Liver (tissue), 9 donors: Measurements from ENCODE around the gene TBRG4. TPM values are rescaled to one million over a fixed set of nuclear protein-coding genes. Genes with fewer than 3 reads are reported as not detected.

Experiments used
- DNase-seq: peaks from one replicate; pipeline ENCODE4 v3.0.0-alpha.2; 2017; ENCODE audit warnings: low spot score
- H3K27ac ChIP-seq, 2 donors: one replicate each; pipeline ENCODE4 v1.7.0; 2013; ENCODE audit warnings: inconsistent platforms in 2 of 2, low read length in 2 of 2, control low read depth in 1 of 2, low read depth in 1 of 2, mild to moderate bottlenecking in 1 of 2
- H3K27me3 ChIP-seq, 4 donors: one replicate each; pipeline versions ENCODE4 v1.6.1 to v1.7.0; 2013; ENCODE audit warnings: low read length in 3 of 4, inconsistent platforms in 1 of 4, mild to moderate bottlenecking in 1 of 4, moderate library complexity in 1 of 4; ENCODE audit not compliant: control insufficient read depth in 4 of 4, insufficient read depth in 4 of 4
- H3K36me3 ChIP-seq, 4 donors: one replicate each; pipeline versions ENCODE4 v1.6.1 to v1.7.0; 2013; ENCODE audit warnings: low read length in 3 of 4, mild to moderate bottlenecking in 3 of 4, low read depth in 1 of 4, moderate library complexity in 1 of 4; ENCODE audit not compliant: control insufficient read depth in 4 of 4, insufficient read depth in 3 of 4
- H3K4me1 ChIP-seq, 4 donors: one replicate each; pipeline versions ENCODE4 v1.6.1 to v1.7.0; 2013; ENCODE audit warnings: low read length in 3 of 4, mild to moderate bottlenecking in 3 of 4, moderate library complexity in 1 of 4; ENCODE audit not compliant: control insufficient read depth in 4 of 4, insufficient read depth in 4 of 4
- H3K4me3 ChIP-seq, 3 donors: one replicate each; pipeline versions ENCODE4 v1.6.1 to v1.7.0; 2013; ENCODE audit warnings: low read length in 3 of 3, control low read depth in 1 of 3, low read depth in 1 of 3, mild to moderate bottlenecking in 1 of 3
- H3K9ac ChIP-seq, 2 donors: one replicate each; pipeline ENCODE4 v1.7.0; 2013; ENCODE audit warnings: low read length in 2 of 2, mild to moderate bottlenecking in 2 of 2, moderate library complexity in 2 of 2, control low read depth in 1 of 2, low read depth in 1 of 2
- H3K9me3 ChIP-seq, 4 donors: one replicate each; pipeline versions ENCODE4 v1.6.1 to v1.7.0; 2013; ENCODE audit warnings: low read length in 3 of 4; ENCODE audit not compliant: control insufficient read depth in 4 of 4
- ATF3 ChIP-seq: IDR thresholded peaks from 2 replicates; pipeline ENCODE4 v1.6.1; 2016; ENCODE audit warnings: antibody characterized with exemption
- EGR1 ChIP-seq, 2 donors: IDR thresholded peaks; 2 replicates each; pipeline ENCODE4 v1.6.1; 2016 to 2018; ENCODE audit warnings: antibody characterized with exemption in 2 of 2, low read depth in 2 of 2
- FOXA1 ChIP-seq: IDR thresholded peaks from 2 replicates; pipeline ENCODE4 v1.6.1; 2016; ENCODE audit warnings: antibody characterized with exemption
- JUND ChIP-seq, 2 donors: IDR thresholded peaks; 2 replicates each; pipeline ENCODE4 v1.6.1; 2016; ENCODE audit warnings: antibody characterized with exemption in 2 of 2
- MAX ChIP-seq: IDR thresholded peaks from 2 replicates; pipeline ENCODE4 v1.6.1; 2016; ENCODE audit warnings: antibody characterized with exemption
- NR2F2 ChIP-seq: IDR thresholded peaks from 2 replicates; pipeline ENCODE4 v1.6.1; 2016; ENCODE audit warnings: antibody characterized with exemption
- RXRA ChIP-seq, 2 donors: IDR thresholded peaks; 2 replicates each; pipeline ENCODE4 v1.6.1; 2017 to 2018; ENCODE audit warnings: antibody characterized with exemption in 2 of 2, mild to moderate bottlenecking in 1 of 2
- SP1 ChIP-seq: IDR thresholded peaks from 2 replicates; pipeline ENCODE4 v1.6.1; 2018; ENCODE audit warnings: antibody characterized with exemption, mild to moderate bottlenecking
- TAF1 ChIP-seq: conservative IDR thresholded peaks from 2 replicates; pipeline ENCODE4 v1.6.1; 2016; ENCODE audit warnings: antibody characterized with exemption, mild to moderate bottlenecking
- YY1 ChIP-seq: IDR thresholded peaks from 2 replicates; pipeline ENCODE4 v1.6.1; 2016; ENCODE audit warnings: antibody characterized with exemption, mild to moderate bottlenecking
- WGBS: extraction: QIAGEN DNeasy Blood & Tissue Kit; methylation state at CpG from one replicate; pipeline ENCODE4 v1.1.7; 2013; 5-methylcytosine and 5-hydroxymethylcytosine counted together
- polyA plus RNA-seq, 2 donors: library from polyadenylated mRNA; stranded (reverse) in 1 of 2; unstranded in 1 of 2; fragments of 200-250 nt in 1 of 2; fragments of >200 nt in 1 of 2; fragmentation: Nextera tagmentation in 1 of 2; extraction: Ambion mirVana in 1 of 2; gene quantifications; one replicate each; pipeline versions ENCODE4 v1.2.1 to v1.2.3, GENCODE V29; 2013 to 2015
- total RNA-seq, 2 donors: library from RNA; depleted of rRNA; stranded (reverse); fragments of >200 nt; gene quantifications; one replicate each; pipeline ENCODE4 v1.2.3, GENCODE V29; 2014
- TF ChIP-seq, protein P1 (sequence below): fragments of 150-350 bp; IDR thresholded peaks from 2 replicates; pipeline ENCODE4 v1.5.1; 2017; ENCODE audit warnings: improper control_type of control experiment, low read depth, low read length; ENCODE audit not compliant: missing input control
- TF ChIP-seq, protein P2 (sequence below): IDR thresholded peaks from 2 replicates; pipeline ENCODE4 v1.6.1; 2016; ENCODE audit warnings: antibody characterized with exemption
- donor health status: healthy.
- donor health status: healthy.
- donor health status: healthy.
- donor health status: healthy.
- donor health status: healthy.

The TBRG4 gene
- total and polyA plus RNA-seq, 4 donors: 30.3 to 47.6 (median 38.2) TPM

DNA sequence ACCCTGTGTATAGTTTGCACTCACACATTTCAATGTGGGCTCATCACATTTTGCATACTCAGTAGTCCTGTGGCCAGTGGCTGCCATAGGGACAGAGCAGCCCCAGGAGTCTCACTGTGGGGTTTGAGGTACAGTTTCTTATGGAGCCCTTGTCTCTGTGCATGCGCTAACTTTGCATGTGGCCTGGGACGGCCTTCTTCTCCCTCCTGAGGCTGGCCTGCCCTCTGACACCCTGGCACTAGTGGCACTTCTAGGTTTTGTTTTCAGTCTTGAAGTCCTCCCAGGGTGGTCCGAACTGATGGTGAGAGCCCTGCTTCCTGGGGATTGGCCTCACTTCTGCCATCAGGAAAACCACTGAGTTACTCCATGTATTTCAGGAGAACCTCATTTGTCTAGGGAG lies 43.9 kb downstream of the TBRG4 start:
- peaks cover 18 to 74% (median 53%) of the 10 kb centered on the region in 4 donors for H3K36me3 ChIP-seq
- TF ChIP-seq EGR1 (IDR thresholded peaks at IDR 0.05; ENCODE audit: low read depth in 2 of 2): no peak
- TF ChIP-seq NR2F2: no peak
- no peak for TF ChIP-seq FOXA1
- TF ChIP-seq, protein P1, sequence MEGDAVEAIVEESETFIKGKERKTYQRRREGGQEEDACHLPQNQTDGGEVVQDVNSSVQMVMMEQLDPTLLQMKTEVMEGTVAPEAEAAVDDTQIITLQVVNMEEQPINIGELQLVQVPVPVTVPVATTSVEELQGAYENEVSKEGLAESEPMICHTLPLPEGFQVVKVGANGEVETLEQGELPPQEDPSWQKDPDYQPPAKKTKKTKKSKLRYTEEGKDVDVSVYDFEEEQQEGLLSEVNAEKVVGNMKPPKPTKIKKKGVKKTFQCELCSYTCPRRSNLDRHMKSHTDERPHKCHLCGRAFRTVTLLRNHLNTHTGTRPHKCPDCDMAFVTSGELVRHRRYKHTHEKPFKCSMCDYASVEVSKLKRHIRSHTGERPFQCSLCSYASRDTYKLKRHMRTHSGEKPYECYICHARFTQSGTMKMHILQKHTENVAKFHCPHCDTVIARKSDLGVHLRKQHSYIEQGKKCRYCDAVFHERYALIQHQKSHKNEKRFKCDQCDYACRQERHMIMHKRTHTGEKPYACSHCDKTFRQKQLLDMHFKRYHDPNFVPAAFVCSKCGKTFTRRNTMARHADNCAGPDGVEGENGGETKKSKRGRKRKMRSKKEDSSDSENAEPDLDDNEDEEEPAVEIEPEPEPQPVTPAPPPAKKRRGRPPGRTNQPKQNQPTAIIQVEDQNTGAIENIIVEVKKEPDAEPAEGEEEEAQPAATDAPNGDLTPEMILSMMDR: no peak
- no peak for TF ChIP-seq RXRA (IDR thresholded peaks at IDR 0.05)
- TF ChIP-seq TAF1: no peak
- TF ChIP-seq YY1: no peak
- no peak for DNase-seq
- H3K4me1 ChIP-seq: no peaks in the 10 kb centered on the region
- WGBS: 98% methylated on average over 3 of the region's 3 CpGs
- H3K27ac ChIP-seq: no peak overlapping the region
- H3K4me3 ChIP-seq: no peak overlapping the region
- H3K9ac ChIP-seq: no peak overlapping the region
- H3K9me3 ChIP-seq: no peaks in the 10 kb centered on the region
- no peaks in the 10 kb centered on the region for H3K27me3 ChIP-seq

- Histone ChIP-seq H3K4me3 (no peak overlapping the region), H3K9me3 (no peaks in the 10 kb centered on the region), H3K9ac (no peak overlapping the region), H3K27ac (no peak overlapping the region), H3K27me3 (no peaks in the 10 kb centered on the region), H3K4me1 (no peaks in the 10 kb centered on the region), H3K36me3 (peaks cover 17 to 62% (median 44%) of the 10 kb centered on the region in 4 donors)
- WGBS: 88% methylated on average over 7 of the region's 7 CpGs
- TF ChIP-seq RXRA (IDR thresholded peaks at IDR 0.05) (no peak), MAX (no peak), NR2F2 (no peak), ATF3 (no peak)
- TF ChIP-seq, protein P2, sequence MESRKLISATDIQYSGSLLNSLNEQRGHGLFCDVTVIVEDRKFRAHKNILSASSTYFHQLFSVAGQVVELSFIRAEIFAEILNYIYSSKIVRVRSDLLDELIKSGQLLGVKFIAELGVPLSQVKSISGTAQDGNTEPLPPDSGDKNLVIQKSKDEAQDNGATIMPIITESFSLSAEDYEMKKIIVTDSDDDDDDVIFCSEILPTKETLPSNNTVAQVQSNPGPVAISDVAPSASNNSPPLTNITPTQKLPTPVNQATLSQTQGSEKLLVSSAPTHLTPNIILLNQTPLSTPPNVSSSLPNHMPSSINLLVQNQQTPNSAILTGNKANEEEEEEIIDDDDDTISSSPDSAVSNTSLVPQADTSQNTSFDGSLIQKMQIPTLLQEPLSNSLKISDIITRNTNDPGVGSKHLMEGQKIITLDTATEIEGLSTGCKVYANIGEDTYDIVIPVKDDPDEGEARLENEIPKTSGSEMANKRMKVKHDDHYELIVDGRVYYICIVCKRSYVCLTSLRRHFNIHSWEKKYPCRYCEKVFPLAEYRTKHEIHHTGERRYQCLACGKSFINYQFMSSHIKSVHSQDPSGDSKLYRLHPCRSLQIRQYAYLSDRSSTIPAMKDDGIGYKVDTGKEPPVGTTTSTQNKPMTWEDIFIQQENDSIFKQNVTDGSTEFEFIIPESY: no peak
- no peak for DNase-seq
These were observed 45.1 kb downstream of the TBRG4 start for GRCh38 chr7:45066409-45066808.

DNA sequence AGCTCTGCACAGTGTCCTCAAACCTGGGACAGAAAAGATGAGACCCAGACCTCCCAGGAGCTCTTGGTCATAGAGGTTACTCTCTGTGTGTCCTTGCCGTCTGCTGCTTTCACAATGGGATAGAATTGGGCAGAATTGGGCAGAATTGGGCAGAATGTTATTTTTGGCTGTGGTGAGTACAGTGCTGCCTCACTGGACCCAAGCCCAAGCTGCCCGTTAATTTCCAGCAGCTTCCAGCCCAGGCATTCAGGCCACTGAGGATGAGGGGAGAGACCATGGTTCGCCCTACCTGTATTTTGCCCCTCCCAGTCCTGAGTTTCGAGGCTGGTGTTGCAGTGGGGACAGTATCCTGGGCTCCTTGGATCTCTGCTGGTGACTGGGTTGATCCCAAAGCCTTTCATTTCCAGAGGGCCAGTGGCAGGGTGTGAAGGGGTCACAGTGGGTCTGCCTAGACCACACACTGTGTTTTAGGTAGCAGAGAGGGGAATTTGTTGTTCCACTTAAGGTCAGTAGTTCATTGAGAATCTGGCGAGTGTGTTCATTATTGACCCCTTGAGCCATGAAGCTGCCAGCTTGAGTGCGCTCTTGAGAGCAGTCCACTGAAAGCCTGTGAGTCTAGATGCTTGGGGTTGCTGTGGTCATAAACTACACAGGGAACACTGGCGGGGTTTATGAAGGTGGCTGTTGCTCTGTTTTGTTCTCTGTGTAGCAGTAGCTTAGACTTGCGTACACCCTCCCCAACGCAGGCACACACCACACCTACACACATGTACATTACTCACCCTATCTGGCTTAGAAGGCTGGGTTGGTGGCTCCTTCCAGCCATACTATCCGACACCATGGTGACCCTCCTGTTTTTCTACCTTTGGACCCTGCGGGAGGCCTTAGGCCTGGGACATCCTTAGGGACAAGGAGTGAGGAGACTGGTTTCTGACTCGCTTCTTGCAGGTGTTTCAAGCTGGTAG lies 46.2 kb downstream of the TBRG4 start:
- H3K27me3 ChIP-seq: no peaks in the 10 kb centered on the region
- peaks cover 13 to 55% (median 39%) of the 10 kb centered on the region in 4 donors for H3K36me3 ChIP-seq
- H3K27ac ChIP-seq: no peak overlapping the region
- H3K9ac ChIP-seq: no peak overlapping the region
- no peaks in the 10 kb centered on the region for H3K9me3 ChIP-seq
- WGBS: 91% methylated on average over 12 of the region's 12 CpGs
- DNase-seq: no peak
- TF ChIP-seq FOXA1: no peak
- no peak for TF ChIP-seq EGR1 (IDR thresholded peaks at IDR 0.05; ENCODE audit: low read depth in 2 of 2)
- no peak for TF ChIP-seq YY1
- TF ChIP-seq SP1: no peak
- no peak for TF ChIP-seq RXRA (IDR thresholded peaks at IDR 0.05)
- no peak for TF ChIP-seq JUND (IDR thresholded peaks at IDR 0.05)
- TF ChIP-seq MAX: no peak
- no peak overlapping the region for H3K4me3 ChIP-seq
- no peaks in the 10 kb centered on the region for H3K4me1 ChIP-seq
